H1 (cell line): ENCODE measurements around the gene CRB2. TPM values are rescaled to one million over a fixed set of nuclear protein-coding genes. Genes with fewer than 3 reads are reported as not detected.

Experiments
- CTCF ChIA-PET: fragments of 300-600 bp; sonication (Branson Sonifier 250); formaldehyde crosslinking; loops from one replicate; lab custom pipeline; 2021; ENCODE audit not compliant: partially characterized antibody; lab: Charles Lee
- POLR2A ChIA-PET: fragments of 300-600 bp; sonication (Branson Sonifier 250); formaldehyde crosslinking; loops from one replicate; lab custom pipeline; 2021; ENCODE audit warnings: inconsistent platforms; ENCODE audit not compliant: partially characterized antibody; lab: Charles Lee
- DNase-seq, 2 experiments: peaks; one replicate each; pipeline versions ENCODE4 v3.0.0 to v3.0.0-alpha.2; 2010 to 2022; ENCODE audit warnings: low spot score in 2 of 2, low read depth in 1 of 2, mixed read lengths in 1 of 2
- FAIRE-seq: peaks from 2 replicates; lab custom pipeline; 2011; peaks lifted over from hg19 to GRCh38; lab: Jason Lieb, UNC
- H2AFZ ChIP-seq: 2 replicates; pipeline ENCODE4 v1.8.1; 2012; ENCODE audit warnings: low read length, inconsistent platforms
- H2AK5ac ChIP-seq: 2 replicates; pipeline ENCODE4 v1.6.1; 2013; ENCODE audit warnings: low read depth, low read length
- H2BK120ac ChIP-seq: replicated peaks from 2 replicates; pipeline ENCODE3; 2013; ENCODE audit warnings: low read depth, low read length, inconsistent platforms
- H2BK12ac ChIP-seq: 2 replicates; pipeline ENCODE4 v1.6.1; 2013; ENCODE audit warnings: low read depth, low read length
- H2BK15ac ChIP-seq: 2 replicates; pipeline ENCODE4 v1.6.1; 2013; ENCODE audit warnings: low read length
- H2BK20ac ChIP-seq: 2 replicates; pipeline ENCODE4 v1.6.1; 2013; ENCODE audit warnings: low read length
- H2BK5ac ChIP-seq: 2 replicates; pipeline ENCODE4 v1.6.1; 2013; ENCODE audit warnings: low read depth, low read length
- H3K14ac ChIP-seq: 2 replicates; pipeline ENCODE4 v1.6.1; 2013; ENCODE audit warnings: inconsistent platforms; ENCODE audit not compliant: insufficient read length
- H3K18ac ChIP-seq: 2 replicates; pipeline ENCODE4 v1.6.1; 2013; ENCODE audit warnings: low read length; ENCODE audit errors: extremely low read depth
- H3K23ac ChIP-seq: 2 replicates; pipeline ENCODE4 v1.6.1; 2013; ENCODE audit warnings: inconsistent platforms; ENCODE audit not compliant: insufficient read length
- H3K23me2 ChIP-seq: 2 replicates; pipeline ENCODE4 v1.6.1; 2013; ENCODE audit warnings: low read depth, low read length
- H3K27ac ChIP-seq: 2 replicates; pipeline ENCODE4 v1.6.1; 2011; ENCODE audit warnings: low read depth, low read length, inconsistent platforms
- H3K27me3 ChIP-seq, 4 experiments: replicated peaks in 1 of 4; 1 replicate in 1 of 4; 2 replicates in 3 of 4; pipeline versions ENCODE4 v1.6.1 to v1.8.1; 2011 to 2013; ENCODE audit warnings: low read length in 3 of 4, mild to moderate bottlenecking in 3 of 4, inconsistent platforms in 2 of 4, mixed read lengths in 2 of 4, moderate library complexity in 1 of 4; ENCODE audit not compliant: control insufficient read depth in 3 of 4, insufficient read depth in 3 of 4; ENCODE audit errors: extremely low read depth in 1 of 4
- H3K36me3 ChIP-seq, 4 experiments: 2 replicates each; pipeline versions ENCODE4 v1.6.1 to v1.8.1; 2011 to 2013; ENCODE audit warnings: mild to moderate bottlenecking in 4 of 4, low read length in 3 of 4, moderate library complexity in 2 of 4, control low read depth in 1 of 4, inconsistent platforms in 1 of 4; ENCODE audit not compliant: insufficient read depth in 4 of 4, control insufficient read depth in 2 of 4
- H3K4ac ChIP-seq: replicated peaks from 2 replicates; pipeline ENCODE3; 2013; ENCODE audit warnings: low read length, low read depth, mixed read lengths, inconsistent platforms; ENCODE audit not compliant: insufficient read length
- H3K4me1 ChIP-seq, 4 experiments: replicated peaks in 1 of 4; 1 replicate in 1 of 4; 2 replicates in 3 of 4; pipeline versions ENCODE4 v1.6.1 to v1.8.1; 2011 to 2013; ENCODE audit warnings: low read length in 3 of 4, inconsistent platforms in 2 of 4, mixed read lengths in 1 of 4; ENCODE audit not compliant: insufficient read depth in 4 of 4, control insufficient read depth in 3 of 4
- H3K4me2 ChIP-seq, 2 experiments: 2 replicates each; pipeline versions ENCODE4 v1.6.1 to v1.8.1; 2011 to 2013; ENCODE audit warnings: low read depth in 2 of 2, low read length in 2 of 2, control low read depth in 1 of 2, inconsistent platforms in 1 of 2, mild to moderate bottlenecking in 1 of 2; ENCODE audit not compliant: insufficient read depth in 1 of 2
- H3K4me3 ChIP-seq, 4 experiments: fragments of 200-600, 300-600 bp in 1 of 4; sonication (generic), shearing (Covaris generic), sonication (Bioruptor Twin) in 1 of 4; 2 replicates each; pipeline versions ENCODE4 v1.5.1 to v1.8.1; 2011 to 2016; ENCODE audit warnings: low read length in 4 of 4, low read depth in 3 of 4, control low read depth in 2 of 4, inconsistent platforms in 2 of 4, mild to moderate bottlenecking in 2 of 4, mixed read lengths in 1 of 4, moderate library complexity in 1 of 4; ENCODE audit not compliant: insufficient read depth in 2 of 4; ENCODE audit errors: extremely low read depth in 1 of 4
- H3K56ac ChIP-seq: replicated peaks from 2 replicates; pipeline ENCODE3; 2013; ENCODE audit warnings: low read depth, mild to moderate bottlenecking, mixed read lengths, low read length, inconsistent platforms; ENCODE audit not compliant: insufficient read length
- H3K79me1 ChIP-seq: 2 replicates; pipeline ENCODE4 v1.6.1; 2013; ENCODE audit warnings: low read depth, low read length, control low read depth
- H3K79me2 ChIP-seq, 2 experiments: 2 replicates each; pipeline versions ENCODE4 v1.6.1 to v1.8.1; 2012 to 2013; ENCODE audit warnings: low read length in 2 of 2, mild to moderate bottlenecking in 2 of 2, inconsistent platforms in 1 of 2; ENCODE audit not compliant: insufficient read depth in 2 of 2, control insufficient read depth in 1 of 2
- H3K9ac ChIP-seq, 4 experiments: replicated peaks in 1 of 4; 1 replicate in 1 of 4; 2 replicates in 3 of 4; pipeline versions ENCODE4 v1.6.1 to v1.8.1; 2011 to 2013; ENCODE audit warnings: low read depth in 3 of 4, low read length in 3 of 4, control low read depth in 2 of 4, mild to moderate bottlenecking in 2 of 4, moderate library complexity in 2 of 4, inconsistent platforms in 1 of 4; ENCODE audit errors: extremely low read depth in 1 of 4
- H3K9me3 ChIP-seq, 2 experiments: 2 replicates each; pipeline versions ENCODE4 v1.6.1 to v1.8.1; 2012 to 2013; ENCODE audit warnings: mild to moderate bottlenecking in 2 of 2, moderate library complexity in 2 of 2, control low read depth in 1 of 2, inconsistent platforms in 1 of 2, low read depth in 1 of 2, low read length in 1 of 2, mixed read lengths in 1 of 2; ENCODE audit not compliant: insufficient read depth in 2 of 2
- H4K20me1 ChIP-seq, 2 experiments: replicated peaks in 1 of 2; 2 replicates each; pipeline versions ENCODE3 to v1.8.1; 2011 to 2013; ENCODE audit warnings: inconsistent platforms in 2 of 2, low read length in 2 of 2, mild to moderate bottlenecking in 1 of 2; ENCODE audit not compliant: insufficient read depth in 2 of 2, control insufficient read depth in 1 of 2
- H4K5ac ChIP-seq: 2 replicates; pipeline ENCODE4 v1.6.1; 2013; ENCODE audit warnings: low read length, low read depth, mixed read lengths, inconsistent platforms; ENCODE audit not compliant: insufficient read length
- H4K8ac ChIP-seq: 2 replicates; pipeline ENCODE4 v1.8.0; 2013; ENCODE audit warnings: mild to moderate bottlenecking, moderate library complexity, low read length, inconsistent platforms; ENCODE audit not compliant: insufficient read depth; ENCODE audit errors: extremely low read depth
- H4K91ac ChIP-seq: replicated peaks from 2 replicates; pipeline ENCODE3; 2013; ENCODE audit warnings: low read length, mixed read lengths, inconsistent platforms; ENCODE audit not compliant: insufficient read length
- E2F6 ChIP-seq: IDR thresholded peaks from 2 replicates; pipeline ENCODE4 v1.6.1; 2012; ENCODE audit warnings: inconsistent platforms
- SAP30 ChIP-seq: fragments of 300-600 bp; sonication (generic); IDR thresholded peaks from 2 replicates; pipeline ENCODE4 v1.7.1; 2012; ENCODE audit warnings: low read length, moderate library complexity, mild to moderate bottlenecking, inconsistent platforms; ENCODE audit not compliant: insufficient read depth, insufficient replicate concordance
- SP1 ChIP-seq: IDR thresholded peaks from 2 replicates; pipeline ENCODE4 v1.6.1; 2011; ENCODE audit warnings: low read depth, low read length
- WGBS, 2 experiments: shearing (Covaris generic) in 1 of 2; methylation state at CpG; one replicate each; pipeline versions ENCODE4 v1.1.6 to v1.1.7; 2013 to 2015; ENCODE audit warnings: low lambda C conversion rate in 2 of 2, mixed read lengths in 2 of 2, inconsistent platforms in 1 of 2, low coverage in 1 of 2, missing lambda C conversion rate in 1 of 2; ENCODE audit not compliant: insufficient replicate concordance in 2 of 2, insufficient coverage in 1 of 2, insufficient read length in 1 of 2; ENCODE audit errors: extremely low coverage in 1 of 2, missing lambda C conversion rate in 1 of 2; 5-methylcytosine and 5-hydroxymethylcytosine counted together
- polyA plus RNA-seq, 7 experiments: library from polyadenylated mRNA; depleted of rRNA in 3 of 7; stranded (reverse) in 5 of 7; unstranded in 2 of 7; fragments of >200 nt in 5 of 7; fragments of 200-250 nt in 2 of 7; gene quantifications; 1 replicate in 5 of 7; 2 replicates in 1 of 7; 4 replicates in 1 of 7; pipeline versions ENCODE4 v1.2.1 to v1.2.3, GENCODE V29; 2011 to 2013; ENCODE audit warnings: missing spikeins in 2 of 7, mixed read lengths in 2 of 7
- total RNA-seq: library from RNA; stranded (reverse); fragmentation: NEBNext Ultra II Directional; extraction: Animal tissue kit (Norgen Biotek cat#: 25700); gene quantifications from 2 replicates; pipeline ENCODE4 v1.2.1, GENCODE V29; 2021

Gene CRB2
- total and polyA plus RNA-seq, 2 of the 8 experiments (the other 6 are each of a cell fraction or from before 2014, with no cell fraction given): 4.0 to 8.4 TPM

- no peaks in the 10 kb centered on the region for H3K79me1 ChIP-seq
- no peak overlapping the region for H3K27ac ChIP-seq
- H3K14ac ChIP-seq: no peak overlapping the region
- no peak overlapping the region for H3K9ac ChIP-seq
- no peak overlapping the region for H4K91ac ChIP-seq
- H2BK5ac ChIP-seq: no peak overlapping the region
- no peaks in the 10 kb centered on the region for H3K79me2 ChIP-seq
- no peak overlapping the region for H2AFZ ChIP-seq
- H3K36me3 ChIP-seq: no peaks in the 10 kb centered on the region; a peak in 1 of 8 replicates
- H2BK120ac ChIP-seq: no peak overlapping the region
- 83% methylated on average over 14 of the region's 14 CpGs; no CpG with 5 or more reads in 1 of the 2 experiments for WGBS, 2 experiments
- no peak overlapping the region for H2BK15ac ChIP-seq
- H3K56ac ChIP-seq: no peak overlapping the region
- TF ChIP-seq SAP30 (no peak), E2F6 (no peak), SP1 (no peak)
- no peak overlapping the region for H2BK12ac ChIP-seq
- ChIA-PET CTCF (interaction anchor here (2.6 to 29.0 kb wide), 4 partner anchors 12 to 29 kb away, joined by 9 to 668 read pairs (median 21); partner anchors contain the start of gene CRB2), POLR2A (interaction anchor here (0.9 to 2.4 kb wide), 2 partner anchors 25 to 32 kb away, joined by 5 to 7 read pairs; partner anchors contain the start of gene CRB2)
- H3K9me3 ChIP-seq: no peaks in the 10 kb centered on the region
- H2AK5ac ChIP-seq: no peak overlapping the region
- H3K18ac ChIP-seq: no peak overlapping the region
- H4K5ac ChIP-seq: no peak overlapping the region
- no peak overlapping the region for H4K8ac ChIP-seq
- no peak for FAIRE-seq
- H3K4ac ChIP-seq: no peak overlapping the region
- no peaks in the 10 kb centered on the region; the same call in 1 of the 2 replicates for H3K23me2 ChIP-seq
- no peaks in the 10 kb centered on the region for H4K20me1 ChIP-seq
- no peak overlapping the region for H3K4me3 ChIP-seq
- H2BK20ac ChIP-seq: no peak overlapping the region
- DNase-seq: no peak
- H3K27me3 ChIP-seq: no peaks in the 10 kb centered on the region; a peak in 2 of 7 replicates
- H3K4me2 ChIP-seq: no peak overlapping the region
- H3K4me1 ChIP-seq: peaks cover 0 to 8% (median 5%) of the 10 kb centered on the region in 4 experiments; a peak in 5 of 7 replicates
- no peak overlapping the region for H3K23ac ChIP-seq
Observed at GRCh38 chr9:123387686-123388085, 31.7 kb downstream of the CRB2 start.
